Pulmonary artery endothelial cell (primary cell): Measurements from ENCODE around the gene EMC6. TPM values are rescaled to one million over a fixed set of nuclear protein-coding genes. Genes with fewer than 3 reads are reported as not detected.
A peak's percentile ranks its signal among the peaks of the same experiment; 100 is the strongest.

Experiments
- DNase-seq: peaks from one replicate; pipeline ENCODE4 v3.0.0-alpha.2; 2011; ENCODE audit warnings: low read depth, low spot score
- total RNA-seq: library from RNA; depleted of rRNA; stranded (reverse); fragments of >200 nt; gene quantifications from 2 replicates; pipeline ENCODE4 v1.2.3, GENCODE V29; 2014

The EMC6 gene
- total RNA-seq, 1 donor from 2014 or later: 23.2 TPM

GRCh38 chr17:3708366-3708765 lies 39.8 kb downstream of the EMC6 start:
- no peak for DNase-seq

DNA sequence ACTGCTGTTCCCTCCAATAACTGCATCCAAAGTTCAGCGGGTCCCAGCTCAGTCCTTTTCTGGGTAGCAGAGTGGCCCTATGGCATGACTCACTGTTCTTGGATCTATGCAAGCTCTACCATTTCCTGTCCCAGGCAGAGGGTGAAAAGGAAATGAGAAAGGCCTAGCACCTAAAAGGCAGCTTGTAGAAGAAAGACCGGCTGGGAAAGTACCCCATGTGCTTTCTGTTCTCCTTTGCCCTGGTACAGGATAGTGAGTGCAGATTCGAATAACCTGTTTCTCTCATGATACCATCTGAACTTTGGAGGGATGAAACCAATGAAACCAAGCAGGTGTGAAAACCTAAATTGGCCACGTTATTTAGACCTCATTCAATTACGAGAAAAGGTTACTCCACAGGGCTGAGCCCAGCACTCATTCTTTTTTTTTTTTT lies 42.4 kb downstream of the EMC6 start:
- DNase-seq: peak; percentile 35

DNA sequence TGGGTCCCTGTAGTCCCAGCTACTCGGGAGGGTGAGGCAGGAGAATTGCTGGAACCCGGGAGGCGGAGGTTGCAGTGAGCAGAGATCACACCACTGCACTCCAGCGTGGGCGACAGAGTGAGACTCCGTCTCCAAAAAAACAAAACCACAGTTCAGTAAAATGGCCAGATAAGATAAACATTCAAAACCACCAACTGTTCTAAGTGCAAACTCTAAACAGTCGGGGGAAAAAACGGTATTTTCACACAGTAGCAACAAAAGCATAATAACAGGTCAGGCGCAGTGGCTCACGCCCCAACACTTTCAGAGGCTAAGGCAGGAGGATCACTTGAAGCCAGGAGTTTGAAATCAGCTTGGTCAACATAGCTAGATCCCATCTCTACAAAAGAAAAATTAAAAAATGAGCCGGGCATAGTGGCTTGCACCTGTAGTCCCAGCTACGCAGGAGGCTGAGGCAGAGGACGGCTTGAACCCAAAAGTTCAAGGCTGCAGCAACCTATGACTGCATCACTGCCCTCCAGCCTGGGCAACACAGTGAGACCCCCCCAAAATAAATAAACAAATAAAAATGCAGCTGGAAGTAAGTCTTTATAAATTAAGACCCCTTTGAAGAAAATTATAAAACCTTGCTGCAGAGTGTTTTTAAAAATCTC lies 44.3 kb downstream of the EMC6 start:
- DNase-seq: no peak

GRCh38 chr17:3715296-3715695 lies 46.7 kb downstream of the EMC6 start:
- DNase-seq: no peak

DNA sequence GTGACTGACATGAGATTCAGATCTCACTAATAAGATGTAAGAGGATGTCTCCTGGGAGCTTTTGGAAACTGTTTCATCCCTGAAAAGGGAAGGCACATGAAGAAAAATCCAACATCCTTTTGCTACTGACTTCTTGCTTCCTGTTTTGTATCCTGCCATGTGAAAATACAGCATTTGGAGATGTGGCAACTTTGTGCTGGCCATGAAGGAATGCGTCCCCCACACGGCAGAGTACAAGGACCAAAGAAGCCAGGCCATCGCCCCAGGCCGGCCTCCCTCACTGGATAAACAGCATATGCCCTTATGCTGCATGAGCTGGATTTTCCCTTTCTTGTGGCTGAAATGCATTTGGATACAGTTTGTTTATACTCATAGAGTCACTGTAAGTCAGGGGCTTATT lies 49.6 kb downstream of the EMC6 start:
- no peak for DNase-seq

DNA sequence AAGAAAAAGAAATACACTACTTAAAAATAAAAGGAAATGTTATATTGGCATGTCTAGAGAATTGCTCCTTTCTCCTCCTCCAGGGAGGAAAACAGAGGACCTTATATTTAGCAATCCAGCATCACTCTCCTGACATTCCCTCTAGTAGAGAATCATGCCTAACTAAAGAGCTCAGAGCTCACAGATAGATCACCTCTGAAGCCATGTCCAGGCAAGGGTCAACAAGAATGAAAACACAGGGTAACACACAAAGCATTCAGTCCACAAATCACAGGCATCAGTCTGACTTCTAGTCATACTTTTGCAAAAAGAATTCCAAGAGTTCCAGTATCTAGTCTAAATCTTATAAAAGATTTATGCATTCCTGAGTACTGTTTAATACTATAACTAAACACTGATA lies 50.7 kb downstream of the EMC6 start:
- DNase-seq: no peak

Other genes with a start within 250 kb of the EMC6 start
- gene OR1E2, start 235.0 kb upstream of the EMC6 start, total RNA-seq: not detected in 2 replicates
- gene SPATA22, start 197.0 kb upstream of the EMC6 start, total RNA-seq: 0.07 TPM in 1 of 2 replicates, not detected in the other
- not detected in 2 replicates for gene ASPA, start 192.8 kb upstream of the EMC6 start, total RNA-seq
- gene TRPV3, start 111.0 kb upstream of the EMC6 start, total RNA-seq: not detected in 2 replicates
- gene TRPV1, start 59.4 kb upstream of the EMC6 start, total RNA-seq: 0.33 and 0.78 TPM in 2 replicates
- 19.5 and 21.8 TPM in 2 replicates for gene SHPK, start 32.6 kb upstream of the EMC6 start, total RNA-seq
- gene CTNS, start 32.1 kb upstream of the EMC6 start, total RNA-seq: 13.1 and 17.7 TPM in 2 replicates
- 166 and 230 TPM in 2 replicates for gene TAX1BP3, start 234 bp upstream of the EMC6 start, total RNA-seq
- gene P2RX5, start 27.3 kb downstream of the EMC6 start, total RNA-seq: 0.13 and 0.35 TPM in 2 replicates
- 8.9 and 14.9 TPM in 2 replicates for gene HASPIN, start 55.1 kb downstream of the EMC6 start, total RNA-seq
- 19.2 and 23.5 TPM in 2 replicates for gene ITGAE, start 132.4 kb downstream of the EMC6 start, total RNA-seq
- gene NCBP3, start 177.4 kb downstream of the EMC6 start, total RNA-seq: 19.9 and 27.6 TPM in 2 replicates
- gene CAMKK1, start 224.2 kb downstream of the EMC6 start, total RNA-seq: 3.4 and 3.8 TPM in 2 replicates
- 0.11 TPM in 1 of 2 replicates, not detected in the other for gene P2RX1, start 247.7 kb downstream of the EMC6 start, total RNA-seq